NCI-H1092 treated with DMSO at 0.1 percent for 48 hours (cell line): ENCODE results near the gene SLC30A4.
"Not testable (repeated sequence)": the region's sequence is repeated elsewhere in the genome, so short reads cannot be mapped to it uniquely, and the experiment has no call there.

Source experiments
- DNase-seq: peaks from one replicate; lab custom pipeline; 2025; lab: John Stamatoyannopoulos, UW

SLC30A4 gene, protein sequence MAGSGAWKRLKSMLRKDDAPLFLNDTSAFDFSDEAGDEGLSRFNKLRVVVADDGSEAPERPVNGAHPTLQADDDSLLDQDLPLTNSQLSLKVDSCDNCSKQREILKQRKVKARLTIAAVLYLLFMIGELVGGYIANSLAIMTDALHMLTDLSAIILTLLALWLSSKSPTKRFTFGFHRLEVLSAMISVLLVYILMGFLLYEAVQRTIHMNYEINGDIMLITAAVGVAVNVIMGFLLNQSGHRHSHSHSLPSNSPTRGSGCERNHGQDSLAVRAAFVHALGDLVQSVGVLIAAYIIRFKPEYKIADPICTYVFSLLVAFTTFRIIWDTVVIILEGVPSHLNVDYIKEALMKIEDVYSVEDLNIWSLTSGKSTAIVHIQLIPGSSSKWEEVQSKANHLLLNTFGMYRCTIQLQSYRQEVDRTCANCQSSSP

DNA sequence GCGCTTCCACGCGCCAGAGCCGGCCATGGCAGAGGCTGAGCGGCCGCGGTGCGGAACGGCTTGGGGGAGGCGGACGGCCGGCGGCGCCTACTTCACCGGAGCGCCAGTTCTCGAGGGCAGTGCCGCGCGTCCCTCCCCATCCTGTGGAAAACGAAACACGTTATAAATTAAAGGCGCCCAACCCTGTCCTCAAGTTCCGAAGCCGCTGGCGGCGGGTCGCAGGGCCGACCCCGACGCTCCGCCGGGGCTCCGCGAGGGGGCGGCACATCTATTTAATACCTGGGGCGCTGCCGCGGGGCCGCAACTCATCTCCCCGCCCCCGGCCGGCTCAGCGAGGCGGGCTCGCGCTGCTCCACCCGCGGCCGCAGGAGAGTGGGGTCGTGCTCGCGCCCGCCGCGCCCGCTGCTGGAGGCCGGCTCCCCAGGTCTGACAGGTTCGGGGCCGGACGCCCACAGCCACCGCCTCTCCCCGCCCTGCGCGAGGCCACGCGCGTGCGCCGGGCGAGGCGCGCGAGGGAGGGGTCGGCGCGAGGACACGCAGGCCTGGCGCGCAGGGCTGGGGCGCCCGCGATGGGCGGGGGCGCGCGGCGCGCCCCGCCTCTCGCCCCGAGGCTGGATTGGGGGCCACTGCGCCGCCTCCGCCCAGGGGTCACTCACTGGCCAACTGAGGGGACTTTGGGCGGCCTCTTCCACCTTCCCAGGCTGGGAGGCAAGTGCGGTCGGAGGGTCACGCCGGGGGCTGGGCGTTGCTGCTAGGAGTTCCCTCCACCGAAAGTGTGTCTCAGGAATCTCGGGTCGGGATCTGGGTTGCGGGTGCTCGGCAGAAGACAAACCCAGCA lies at the start of gene SLC30A4:
Gene SLC30A4 (minus strand): TSS at position 428 of the 838 bp plus-strand sequence. CDS start 401 bp downstream, at position 27.
- peak; percentile 50 for DNase-seq

DNA sequence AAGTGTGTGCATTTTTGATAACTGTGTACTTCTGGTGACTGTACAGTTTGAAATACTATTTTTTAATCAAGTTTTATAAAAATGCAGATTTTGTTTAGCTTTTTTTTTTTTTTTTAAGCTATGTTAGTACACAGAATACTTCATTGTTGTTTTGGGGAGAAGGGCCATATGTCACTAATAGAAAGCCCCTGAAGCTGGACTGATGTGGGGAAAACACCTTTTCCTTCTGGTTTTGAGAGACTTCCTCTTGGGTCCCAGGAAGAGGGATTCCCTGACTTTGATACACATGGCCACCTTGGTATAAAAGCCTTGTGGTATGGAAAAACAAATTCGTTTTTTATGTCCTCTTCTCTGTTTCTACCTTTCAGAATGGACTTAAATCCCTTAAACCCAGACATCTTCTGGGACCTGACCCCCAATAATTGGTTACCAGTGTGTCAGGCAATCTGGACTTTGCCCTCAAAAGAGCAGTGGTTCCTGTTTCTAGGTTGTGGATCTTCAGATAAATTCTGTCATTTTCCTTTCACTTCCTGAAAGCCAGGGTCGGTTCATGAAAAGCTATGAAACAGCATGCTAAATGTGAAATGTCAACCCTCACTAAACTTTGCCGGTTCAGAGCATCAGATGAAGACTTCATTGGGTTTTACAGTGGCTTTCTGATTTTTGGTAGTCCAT lies 33.5 kb upstream of the SLC30A4 start:
- no peak for DNase-seq

GRCh38 chr15:45551676-45552075 lies 29.1 kb upstream of the SLC30A4 start:
- no peak for DNase-seq

GRCh38 chr15:45550436-45550835 lies 27.9 kb upstream of the SLC30A4 start:
- no peak for DNase-seq

DNA sequence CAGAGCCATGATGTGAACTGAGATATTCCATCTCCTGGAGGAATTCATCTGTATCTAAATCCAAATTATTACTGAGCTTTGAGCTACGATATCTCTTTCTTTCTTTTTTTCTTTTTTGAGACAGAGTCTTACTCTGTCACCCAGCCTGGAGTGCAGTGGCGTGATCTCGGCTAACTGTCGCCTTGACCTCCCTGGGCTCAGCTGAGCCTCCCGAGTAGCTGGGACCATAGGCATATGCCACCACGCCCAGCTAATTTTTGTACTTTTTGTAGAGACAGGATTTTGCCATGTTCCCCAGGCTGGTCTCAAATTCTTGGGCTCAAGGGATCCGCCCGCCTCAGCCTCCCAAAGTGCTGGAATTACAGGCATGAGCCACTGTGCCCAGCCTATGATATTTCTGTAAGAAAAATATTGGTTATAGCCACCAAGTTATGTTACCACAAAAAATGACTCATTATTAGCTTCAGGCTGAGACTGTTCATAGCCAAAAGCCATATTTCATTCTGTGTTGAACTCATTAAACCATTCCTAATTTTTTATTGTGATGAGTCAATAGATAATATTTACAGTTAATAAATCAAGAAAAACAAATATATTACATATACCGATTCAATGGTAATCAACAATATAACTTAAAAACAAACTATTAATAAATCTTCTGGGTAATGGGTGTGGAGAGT lies 27.1 kb upstream of the SLC30A4 start:
- DNase-seq = no peak

- DNase-seq = no peak
Observed at GRCh38 chr15:45548753-45549520, 26.4 kb upstream of the SLC30A4 start.

GRCh38 chr15:45546789-45547188 lies 24.2 kb upstream of the SLC30A4 start:
- no peak for DNase-seq

DNA sequence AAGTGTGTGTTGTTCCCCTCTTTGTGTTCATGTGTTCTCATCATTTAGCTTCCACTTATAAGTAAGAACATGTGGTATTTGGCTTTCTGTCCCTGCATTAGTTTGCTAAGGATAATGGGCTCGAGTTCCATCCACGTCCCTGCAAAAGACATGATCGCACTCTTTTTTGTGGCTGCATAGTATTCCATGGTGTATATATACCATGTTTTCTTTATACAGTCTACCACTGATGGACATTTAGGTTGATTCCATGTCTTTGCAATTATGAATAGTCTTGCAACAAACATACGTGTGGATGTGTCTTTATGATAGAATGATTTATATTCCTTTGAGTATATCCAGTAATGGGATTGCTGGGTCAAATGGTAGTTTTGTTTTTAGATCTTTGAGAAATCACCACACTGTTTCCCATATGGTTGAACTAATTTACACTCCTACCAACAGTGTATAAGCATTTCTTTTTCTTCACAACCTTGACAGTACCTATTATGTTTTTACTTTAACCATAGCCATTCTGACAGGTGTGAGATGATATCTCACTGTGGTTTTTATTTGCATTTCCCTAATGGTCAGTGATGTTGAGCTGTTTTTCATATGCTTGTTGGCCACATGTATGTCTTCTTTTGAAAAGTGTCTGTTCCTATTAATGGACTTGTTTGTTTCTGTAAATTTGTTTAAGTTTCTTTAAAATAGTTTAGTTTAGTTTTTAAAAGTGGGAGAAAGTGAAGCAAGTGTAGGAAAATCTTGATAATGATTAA lies 21.9 kb upstream of the SLC30A4 start:
- DNase-seq = no peak

GRCh38 chr15:45543051-45543450 lies 20.5 kb upstream of the SLC30A4 start:
- DNase-seq = no peak

DNA sequence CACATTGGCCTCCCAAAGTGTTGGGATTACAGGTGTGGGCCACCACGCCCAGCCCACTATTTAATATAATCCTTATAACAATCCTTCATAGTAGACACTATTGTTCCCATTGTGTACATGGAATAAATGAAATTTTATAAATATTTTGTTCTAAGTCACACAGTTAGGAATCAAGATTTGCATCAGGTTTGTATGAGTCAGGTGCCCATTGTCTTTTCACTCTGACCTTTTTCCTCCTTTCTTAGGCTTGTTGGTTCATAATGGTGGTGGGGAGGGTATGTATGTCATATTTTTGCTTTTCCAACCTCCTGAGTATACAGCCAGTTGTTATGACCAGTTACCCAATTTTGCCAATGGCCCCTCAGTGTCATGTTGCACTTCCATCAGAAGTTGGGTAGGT lies 18.0 kb upstream of the SLC30A4 start:
- DNase-seq = no peak

GRCh38 chr15:45539680-45540079 lies 17.1 kb upstream of the SLC30A4 start:
- no peak for DNase-seq

DNA sequence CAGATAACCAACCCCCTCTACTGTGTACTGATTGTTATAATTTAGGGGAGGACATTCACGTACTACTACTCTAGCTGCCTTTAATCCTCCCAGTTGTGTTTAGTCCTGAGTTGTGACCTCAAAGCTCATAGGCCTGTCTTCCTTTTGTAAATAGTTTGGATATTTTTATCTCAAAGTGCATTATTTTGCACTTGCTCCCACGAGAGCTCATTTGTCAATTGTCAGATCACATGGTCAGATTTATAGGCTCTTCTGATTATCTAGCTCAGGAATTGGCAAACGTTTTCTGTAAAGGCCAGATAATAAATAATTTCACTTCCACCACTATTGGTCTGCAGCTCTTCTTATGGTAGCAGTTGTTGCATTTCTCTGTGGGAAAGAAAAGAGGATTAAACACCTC lies 14.4 kb upstream of the SLC30A4 start:
- no peak for DNase-seq

- DNase-seq = no peak
Observed at GRCh38 chr15:45535486-45536042, 13.0 kb upstream of the SLC30A4 start.

- DNase-seq = no peak
Observed at GRCh38 chr15:45534821-45535220, 12.3 kb upstream of the SLC30A4 start.

DNA sequence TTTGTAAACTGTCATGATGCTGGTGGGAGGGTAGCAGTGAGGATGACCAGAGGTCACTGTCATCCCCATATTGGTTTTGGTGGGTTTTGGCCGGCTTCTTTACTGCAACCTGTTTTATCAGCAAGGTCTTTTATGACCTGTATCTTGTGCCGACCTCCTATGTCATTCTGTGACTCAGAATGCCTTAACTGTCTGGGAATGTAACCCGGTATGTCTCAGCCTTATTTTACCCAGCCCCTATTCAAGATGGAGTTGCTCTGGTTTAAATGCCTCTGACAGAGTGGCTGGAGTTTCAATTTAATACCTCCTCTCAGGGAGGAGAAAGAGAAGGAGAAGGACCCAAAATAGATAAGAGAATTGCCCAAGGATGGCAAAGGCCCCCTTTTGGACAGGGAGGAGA lies 10.3 kb upstream of the SLC30A4 start:
- not testable (repeated sequence) for DNase-seq

DNA sequence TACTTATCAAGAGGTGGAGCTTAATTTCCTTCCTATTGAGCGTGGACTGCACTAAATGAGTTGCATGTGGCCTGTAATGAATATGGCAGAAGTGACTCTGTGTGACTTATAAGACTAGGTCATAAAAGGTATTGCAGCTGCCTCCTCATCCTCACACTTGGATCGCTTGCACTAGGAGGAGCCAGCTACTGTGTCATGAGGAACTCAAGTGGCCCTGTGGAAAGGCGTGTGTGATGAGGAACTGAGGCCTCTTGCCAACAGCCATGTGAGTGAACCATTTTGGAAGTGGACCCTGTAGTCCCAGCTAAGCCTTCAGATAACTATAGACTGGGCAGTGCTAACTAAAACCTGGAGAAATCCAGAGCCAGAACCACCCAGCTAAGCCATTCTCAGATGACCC lies 7.1 kb upstream of the SLC30A4 start:
- DNase-seq = no peak

DNA sequence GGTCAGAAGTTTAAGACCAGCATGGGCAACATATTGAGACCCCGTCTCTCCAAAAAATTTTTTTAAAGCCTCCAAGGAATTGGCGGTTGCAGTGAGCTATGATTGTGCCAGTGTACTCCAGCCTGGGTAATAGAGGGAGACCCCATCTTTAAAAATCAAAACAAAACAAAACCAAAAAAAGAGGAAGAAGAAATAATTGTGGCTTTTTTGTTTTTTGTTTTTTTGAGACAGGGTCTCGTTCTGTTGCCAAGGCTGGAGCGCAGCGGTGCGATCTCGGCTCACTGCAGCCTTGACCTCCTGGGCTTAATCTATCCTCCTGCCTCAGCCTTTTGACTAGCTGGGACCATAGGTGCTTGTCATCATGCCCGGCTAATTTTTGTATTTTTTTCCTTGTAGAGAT lies 4.5 kb upstream of the SLC30A4 start:
- DNase-seq = no peak

DNA sequence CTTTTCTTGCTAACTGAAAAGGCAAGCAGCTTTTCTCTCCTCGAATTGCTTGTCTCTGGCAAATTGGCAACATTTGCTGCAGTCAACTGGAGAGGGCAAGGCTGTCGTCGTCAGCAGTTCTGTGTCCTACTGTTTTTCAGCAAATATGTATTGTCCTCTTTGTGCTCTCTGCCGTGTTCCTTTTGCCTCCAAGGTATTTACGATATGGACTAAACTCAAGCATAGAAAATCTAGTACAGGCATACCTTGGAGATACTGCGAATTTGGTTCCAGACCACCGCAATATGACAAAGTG lies 558 bp upstream of the SLC30A4 start:
- peak; percentile 14 for DNase-seq

DNA sequence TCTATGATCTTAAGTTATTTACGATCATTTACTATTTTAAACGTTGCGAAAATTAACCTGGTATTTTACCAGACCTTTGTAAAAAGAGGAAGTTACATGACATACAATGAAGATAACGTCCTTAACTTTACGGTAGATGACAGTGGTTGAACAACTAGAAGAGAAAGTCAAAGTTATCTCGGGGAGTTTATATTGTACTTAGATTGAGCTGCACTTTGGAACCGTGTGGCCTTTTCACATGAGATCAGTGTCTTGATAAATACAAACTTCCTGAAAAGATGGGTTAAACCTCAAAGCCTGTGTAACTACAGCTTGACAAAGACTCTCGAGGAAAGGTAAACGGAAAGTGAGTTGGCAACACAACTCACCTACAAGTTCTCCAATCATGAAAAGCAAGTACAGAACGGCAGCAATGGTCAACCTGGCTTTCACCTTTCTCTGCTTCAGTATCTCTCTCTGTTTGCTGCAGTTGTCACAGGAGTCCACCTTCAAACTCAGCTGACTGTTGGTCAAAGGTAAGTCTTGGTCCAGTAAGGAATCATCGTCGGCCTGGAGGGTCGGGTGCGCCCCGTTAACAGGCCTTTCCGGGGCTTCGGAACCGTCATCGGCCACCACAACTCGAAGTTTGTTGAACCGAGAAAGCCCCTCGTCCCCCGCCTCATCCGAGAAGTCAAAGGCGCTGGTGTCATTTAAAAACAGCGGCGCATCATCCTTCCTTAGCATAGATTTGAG lies 793 bp downstream of the SLC30A4 start:
- peak; percentile 5 for DNase-seq
